GM23338 (cell line): ENCODE data around the gene CPNE7.

Source experiments
- CREB1 ChIP-seq: fragments of 250-450 bp; sonication (Bioruptor Pico); IDR thresholded peaks from 2 replicates; pipeline ENCODE4 v1.5.0; 2020; ENCODE audit warnings: low read depth, mild to moderate bottlenecking, moderate library complexity
- EZH2 ChIP-seq: fragments of 200-600 bp; sonication (generic); IDR thresholded peaks from one replicate; pipeline ENCODE4 v1.8.0; 2017; ENCODE audit warnings: antibody characterized with exemption, mild to moderate bottlenecking, low read depth; ENCODE audit not compliant: unreplicated experiment
- EZH2phosphoT487 ChIP-seq: fragments of 200-600 bp; sonication (generic); IDR thresholded peaks from one replicate; pipeline ENCODE4 v1.8.1; 2018; ENCODE audit warnings: antibody characterized with exemption; ENCODE audit not compliant: unreplicated experiment
- JUNB ChIP-seq: IDR thresholded peaks from one replicate; pipeline ENCODE4 v1.6.1; 2016; ENCODE audit warnings: antibody characterized with exemption; ENCODE audit not compliant: unreplicated experiment
- NANOG ChIP-seq: IDR thresholded peaks from 2 replicates; pipeline ENCODE4 v1.6.1; 2016; ENCODE audit warnings: antibody characterized with exemption, borderline replicate concordance
- POLR2AphosphoS5 ChIP-seq: IDR thresholded peaks from 2 replicates; pipeline ENCODE4 v1.6.1; 2016; ENCODE audit warnings: antibody characterized with exemption, low read depth
- STAT1 ChIP-seq: IDR thresholded peaks from one replicate; pipeline ENCODE4 v1.6.1; 2016; ENCODE audit warnings: antibody characterized with exemption; ENCODE audit not compliant: unreplicated experiment
- ZNF114 ChIP-seq: fragments of 250-450 bp; sonication (Bioruptor Pico); IDR thresholded peaks from 2 replicates; pipeline ENCODE4 v1.5.0; 2020; ENCODE audit warnings: mild to moderate bottlenecking, moderate library complexity
- TF ChIP-seq, protein P1 (sequence below), 2 experiments: fragments of 200-600 bp in 1 of 2; sonication (generic) in 1 of 2; conservative IDR thresholded peaks; 2 replicates each; pipeline versions ENCODE4 v1.5.1 to v1.6.1; 2016 to 2017; ENCODE audit warnings: antibody characterized with exemption in 2 of 2, low read depth in 2 of 2, mild to moderate bottlenecking in 2 of 2, moderate library complexity in 1 of 2
- TF ChIP-seq, protein P2 (sequence below): IDR thresholded peaks from one replicate; pipeline ENCODE4 v1.6.1; 2018; ENCODE audit warnings: antibody characterized with exemption; ENCODE audit not compliant: unreplicated experiment

DNA sequence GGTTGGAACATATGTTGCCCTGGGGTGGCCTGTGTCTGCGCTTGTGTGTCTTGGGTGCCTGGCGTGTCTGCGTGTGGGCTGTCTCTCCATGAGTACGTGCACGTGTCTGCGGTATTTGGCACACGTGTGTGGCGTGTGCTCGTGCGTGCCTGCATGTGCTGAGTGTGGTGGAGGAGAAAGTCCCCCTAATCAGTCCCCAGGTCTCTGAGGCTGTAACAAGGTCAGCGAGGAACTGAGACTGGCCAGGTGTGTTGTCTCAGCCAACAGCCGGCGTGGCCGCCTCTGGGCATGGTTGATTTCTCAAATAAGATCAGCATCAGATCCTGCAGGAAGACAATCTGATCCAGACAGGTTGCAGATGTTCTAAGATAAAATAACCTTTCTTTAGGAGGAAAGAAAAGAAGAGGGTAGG is 3.5 kb upstream of the CPNE7 start:
- TF ChIP-seq, protein P1, sequence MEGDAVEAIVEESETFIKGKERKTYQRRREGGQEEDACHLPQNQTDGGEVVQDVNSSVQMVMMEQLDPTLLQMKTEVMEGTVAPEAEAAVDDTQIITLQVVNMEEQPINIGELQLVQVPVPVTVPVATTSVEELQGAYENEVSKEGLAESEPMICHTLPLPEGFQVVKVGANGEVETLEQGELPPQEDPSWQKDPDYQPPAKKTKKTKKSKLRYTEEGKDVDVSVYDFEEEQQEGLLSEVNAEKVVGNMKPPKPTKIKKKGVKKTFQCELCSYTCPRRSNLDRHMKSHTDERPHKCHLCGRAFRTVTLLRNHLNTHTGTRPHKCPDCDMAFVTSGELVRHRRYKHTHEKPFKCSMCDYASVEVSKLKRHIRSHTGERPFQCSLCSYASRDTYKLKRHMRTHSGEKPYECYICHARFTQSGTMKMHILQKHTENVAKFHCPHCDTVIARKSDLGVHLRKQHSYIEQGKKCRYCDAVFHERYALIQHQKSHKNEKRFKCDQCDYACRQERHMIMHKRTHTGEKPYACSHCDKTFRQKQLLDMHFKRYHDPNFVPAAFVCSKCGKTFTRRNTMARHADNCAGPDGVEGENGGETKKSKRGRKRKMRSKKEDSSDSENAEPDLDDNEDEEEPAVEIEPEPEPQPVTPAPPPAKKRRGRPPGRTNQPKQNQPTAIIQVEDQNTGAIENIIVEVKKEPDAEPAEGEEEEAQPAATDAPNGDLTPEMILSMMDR (conservative IDR thresholded peaks at IDR 0.05; ENCODE audit: low read depth in 2 of 2): no peak
- TF ChIP-seq EZH2phosphoT487 (no peak), EZH2 (no peak), CREB1 (no peak), POLR2AphosphoS5 (no peak), ZNF114 (CRISPR knock-in tag) (no peak), JUNB (no peak), STAT1 (no peak), NANOG (no peak)
- TF ChIP-seq, protein P2, sequence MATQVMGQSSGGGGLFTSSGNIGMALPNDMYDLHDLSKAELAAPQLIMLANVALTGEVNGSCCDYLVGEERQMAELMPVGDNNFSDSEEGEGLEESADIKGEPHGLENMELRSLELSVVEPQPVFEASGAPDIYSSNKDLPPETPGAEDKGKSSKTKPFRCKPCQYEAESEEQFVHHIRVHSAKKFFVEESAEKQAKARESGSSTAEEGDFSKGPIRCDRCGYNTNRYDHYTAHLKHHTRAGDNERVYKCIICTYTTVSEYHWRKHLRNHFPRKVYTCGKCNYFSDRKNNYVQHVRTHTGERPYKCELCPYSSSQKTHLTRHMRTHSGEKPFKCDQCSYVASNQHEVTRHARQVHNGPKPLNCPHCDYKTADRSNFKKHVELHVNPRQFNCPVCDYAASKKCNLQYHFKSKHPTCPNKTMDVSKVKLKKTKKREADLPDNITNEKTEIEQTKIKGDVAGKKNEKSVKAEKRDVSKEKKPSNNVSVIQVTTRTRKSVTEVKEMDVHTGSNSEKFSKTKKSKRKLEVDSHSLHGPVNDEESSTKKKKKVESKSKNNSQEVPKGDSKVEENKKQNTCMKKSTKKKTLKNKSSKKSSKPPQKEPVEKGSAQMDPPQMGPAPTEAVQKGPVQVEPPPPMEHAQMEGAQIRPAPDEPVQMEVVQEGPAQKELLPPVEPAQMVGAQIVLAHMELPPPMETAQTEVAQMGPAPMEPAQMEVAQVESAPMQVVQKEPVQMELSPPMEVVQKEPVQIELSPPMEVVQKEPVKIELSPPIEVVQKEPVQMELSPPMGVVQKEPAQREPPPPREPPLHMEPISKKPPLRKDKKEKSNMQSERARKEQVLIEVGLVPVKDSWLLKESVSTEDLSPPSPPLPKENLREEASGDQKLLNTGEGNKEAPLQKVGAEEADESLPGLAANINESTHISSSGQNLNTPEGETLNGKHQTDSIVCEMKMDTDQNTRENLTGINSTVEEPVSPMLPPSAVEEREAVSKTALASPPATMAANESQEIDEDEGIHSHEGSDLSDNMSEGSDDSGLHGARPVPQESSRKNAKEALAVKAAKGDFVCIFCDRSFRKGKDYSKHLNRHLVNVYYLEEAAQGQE: no peak
